OCI-LY3 (cell line): Measurements from ENCODE around the gene LCN6.
"Not testable (repeated sequence)": the region's sequence is repeated elsewhere in the genome, so short reads cannot be mapped to it uniquely, and the experiment has no call there.

ENCODE experiments used
- CTCF ChIP-seq: fragments of 200-600, 300-600 bp; sonication (generic); IDR thresholded peaks from 2 replicates; pipeline ENCODE4 v1.5.1; 2014; ENCODE audit warnings: antibody characterized with exemption, low read length, low read depth
- EZH2phosphoT487 ChIP-seq: fragments of 200-600 bp; shearing (Covaris generic); IDR thresholded peaks from 2 replicates; pipeline ENCODE4 v1.6.1; 2018; ENCODE audit warnings: antibody characterized with exemption, mixed run types, low read depth

DNA sequence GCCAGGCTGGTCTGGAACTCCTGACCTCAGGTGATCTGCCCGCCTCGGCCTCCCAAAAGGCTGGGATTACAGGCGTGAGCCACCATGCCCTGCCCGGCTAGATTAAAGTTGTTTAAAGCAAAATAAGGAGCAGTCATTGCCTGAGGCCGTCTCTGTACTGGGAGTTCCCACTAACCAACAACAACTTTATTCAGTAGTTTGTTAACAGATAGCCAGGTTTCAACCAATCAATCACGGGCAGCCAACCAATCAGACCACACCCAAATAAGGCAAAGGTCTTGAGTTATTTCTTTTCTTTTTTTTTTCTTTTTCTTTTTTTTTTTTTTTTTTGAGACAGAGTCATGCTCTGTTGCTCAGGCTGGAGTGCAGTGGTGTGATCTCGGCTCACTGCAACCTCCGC lies 43.6 kb downstream of the LCN6 start:
- not testable (repeated sequence) for TF ChIP-seq CTCF, EZH2phosphoT487
